Natural killer cell (primary cell): ENCODE data around the gene SLC35B2. TPM values are rescaled to one million over a fixed set of nuclear protein-coding genes. Genes with fewer than 3 reads are reported as not detected.

Experiments used
- ATAC-seq, 3 donors: fragments of 150-1000 bp in 2 of 3; fragments of 200-7000 bp in 1 of 3; cut with Tn5 transposase; 1 replicate in 1 of 3; 2 replicates in 2 of 3; pipeline ENCODE4 v1.10.0; 2021; ENCODE audit warnings: mild to moderate bottlenecking in 2 of 3, moderate library complexity in 2 of 3
- DNase-seq, 2 donors: peaks; one replicate each; pipeline versions ENCODE4 v3.0.0 to v3.0.0-alpha.2; 2013 to 2021; ENCODE audit warnings: mixed read lengths in 1 of 2
- H3K27ac ChIP-seq: one replicate; pipeline ENCODE4 v1.5.1; 2013; ENCODE audit warnings: mild to moderate bottlenecking, low read length
- H3K27me3 ChIP-seq: one replicate; pipeline ENCODE4 v1.6.1; 2013; ENCODE audit warnings: low read length; ENCODE audit not compliant: control insufficient read depth, insufficient read depth
- H3K36me3 ChIP-seq: one replicate; pipeline ENCODE4 v1.6.1; 2013; ENCODE audit warnings: low read length; ENCODE audit not compliant: control insufficient read depth, insufficient read depth
- H3K4me1 ChIP-seq: one replicate; pipeline ENCODE4 v1.6.1; 2013; ENCODE audit warnings: low read length; ENCODE audit not compliant: control insufficient read depth, insufficient read depth
- H3K4me3 ChIP-seq: one replicate; pipeline ENCODE4 v1.5.1; 2013; ENCODE audit warnings: low read length
- H3K9me3 ChIP-seq: one replicate; pipeline ENCODE4 v1.6.1; 2013; ENCODE audit warnings: low read length; ENCODE audit not compliant: control insufficient read depth, insufficient read depth
- H3K27ac Mint-ChIP-seq, 2 donors: one replicate each; pipeline ENCODE4 v1.8.0; 2022; ENCODE audit warnings: mild to moderate bottlenecking in 2 of 2, mixed read lengths in 2 of 2, moderate library complexity in 1 of 2
- H3K27me3 Mint-ChIP-seq, 2 donors: one replicate each; pipeline ENCODE4 v1.8.0; 2022; ENCODE audit warnings: low read depth in 2 of 2, mixed read lengths in 2 of 2
- H3K36me3 Mint-ChIP-seq: one replicate; pipeline ENCODE4 v1.8.0; 2022; ENCODE audit warnings: mixed read lengths
- H3K4me1 Mint-ChIP-seq, 2 donors: one replicate each; pipeline ENCODE4 v1.8.0; 2022; ENCODE audit warnings: mixed read lengths in 2 of 2
- H3K4me3 Mint-ChIP-seq: one replicate; pipeline ENCODE4 v1.8.0; 2022; ENCODE audit warnings: mild to moderate bottlenecking, moderate library complexity, mixed read lengths
- H3K9me3 Mint-ChIP-seq, 2 donors: one replicate each; pipeline ENCODE4 v1.8.0; 2022; ENCODE audit warnings: mixed read lengths in 2 of 2
- WGBS: methylation state at CpG from one replicate; pipeline ENCODE4 v1.1.7; 2013; ENCODE audit warnings: missing lambda C conversion rate; ENCODE audit not compliant: insufficient coverage; 5-methylcytosine and 5-hydroxymethylcytosine counted together
- intact Hi-C: fragments of 100-400 bp; cut with micrococcal nuclease; formaldehyde crosslinking; loops from one replicate; pipeline ENCODE4 v1.14.2; 2022
- total RNA-seq, 4 donors: library from RNA; stranded (reverse); fragments of 120-200 nt in 1 of 4; gene quantifications; one replicate each; pipeline versions ENCODE4 v1.2.3 to v1.2.4, GENCODE V29; 2013 to 2022
- TF ChIP-seq, protein P1 (sequence below): fragments of 200-600 bp; IDR thresholded peaks from one replicate; pipeline ENCODE4 v1.8.0; 2022; ENCODE audit warnings: antibody characterized with exemption

The SLC35B2 gene
- total RNA-seq, 3 donors from 2014 or later (not counting 1 experiment from before 2014, with no cell fraction given): 20.9 to 27.7 (median 26.8) TPM

DNA sequence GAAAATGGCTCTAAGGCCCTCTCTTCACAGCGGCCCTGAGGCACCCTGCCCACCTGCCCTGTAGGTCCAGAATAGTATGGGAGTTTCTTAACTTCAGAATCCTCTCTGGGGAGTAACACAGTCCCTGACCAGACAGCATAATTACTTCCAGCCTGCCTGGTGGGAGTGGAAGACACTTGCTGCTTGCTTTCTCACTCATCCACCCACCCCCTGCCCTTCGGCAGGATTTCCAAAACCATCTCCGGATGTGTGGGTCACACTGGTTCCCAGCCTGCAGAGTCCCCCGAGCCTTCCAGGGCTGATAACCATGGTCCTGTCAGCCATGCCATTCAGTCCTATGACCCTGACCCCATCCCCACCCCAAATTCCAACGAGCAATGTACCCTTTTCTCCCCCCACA is 28.5 kb downstream of the SLC35B2 start:
- no peaks in the 10 kb centered on the region for H3K27me3 ChIP-seq
- ATAC-seq: no peak
- H3K4me1 ChIP-seq: peaks cover 12% of the 10 kb centered on the region
- H3K4me3 ChIP-seq: no peak overlapping the region
- no peak overlapping the region for H3K4me3 Mint-ChIP-seq
- H3K27ac Mint-ChIP-seq: no peak overlapping the region
- H3K4me1 Mint-ChIP-seq: peaks cover 9% of the 10 kb centered on the region in 2 donors
- intact Hi-C loops: no loop called here
- no peaks in the 10 kb centered on the region for H3K9me3 Mint-ChIP-seq
- H3K27ac ChIP-seq: no peak overlapping the region
- no peaks in the 10 kb centered on the region for H3K27me3 Mint-ChIP-seq
- no peaks in the 10 kb centered on the region for H3K36me3 ChIP-seq
- no peaks in the 10 kb centered on the region for H3K9me3 ChIP-seq
- H3K36me3 Mint-ChIP-seq: no peaks in the 10 kb centered on the region
- 97% methylated on average over 5 of the region's 5 CpGs for WGBS
- TF ChIP-seq, protein P1, sequence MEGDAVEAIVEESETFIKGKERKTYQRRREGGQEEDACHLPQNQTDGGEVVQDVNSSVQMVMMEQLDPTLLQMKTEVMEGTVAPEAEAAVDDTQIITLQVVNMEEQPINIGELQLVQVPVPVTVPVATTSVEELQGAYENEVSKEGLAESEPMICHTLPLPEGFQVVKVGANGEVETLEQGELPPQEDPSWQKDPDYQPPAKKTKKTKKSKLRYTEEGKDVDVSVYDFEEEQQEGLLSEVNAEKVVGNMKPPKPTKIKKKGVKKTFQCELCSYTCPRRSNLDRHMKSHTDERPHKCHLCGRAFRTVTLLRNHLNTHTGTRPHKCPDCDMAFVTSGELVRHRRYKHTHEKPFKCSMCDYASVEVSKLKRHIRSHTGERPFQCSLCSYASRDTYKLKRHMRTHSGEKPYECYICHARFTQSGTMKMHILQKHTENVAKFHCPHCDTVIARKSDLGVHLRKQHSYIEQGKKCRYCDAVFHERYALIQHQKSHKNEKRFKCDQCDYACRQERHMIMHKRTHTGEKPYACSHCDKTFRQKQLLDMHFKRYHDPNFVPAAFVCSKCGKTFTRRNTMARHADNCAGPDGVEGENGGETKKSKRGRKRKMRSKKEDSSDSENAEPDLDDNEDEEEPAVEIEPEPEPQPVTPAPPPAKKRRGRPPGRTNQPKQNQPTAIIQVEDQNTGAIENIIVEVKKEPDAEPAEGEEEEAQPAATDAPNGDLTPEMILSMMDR: no peak
- no peak for DNase-seq

DNA sequence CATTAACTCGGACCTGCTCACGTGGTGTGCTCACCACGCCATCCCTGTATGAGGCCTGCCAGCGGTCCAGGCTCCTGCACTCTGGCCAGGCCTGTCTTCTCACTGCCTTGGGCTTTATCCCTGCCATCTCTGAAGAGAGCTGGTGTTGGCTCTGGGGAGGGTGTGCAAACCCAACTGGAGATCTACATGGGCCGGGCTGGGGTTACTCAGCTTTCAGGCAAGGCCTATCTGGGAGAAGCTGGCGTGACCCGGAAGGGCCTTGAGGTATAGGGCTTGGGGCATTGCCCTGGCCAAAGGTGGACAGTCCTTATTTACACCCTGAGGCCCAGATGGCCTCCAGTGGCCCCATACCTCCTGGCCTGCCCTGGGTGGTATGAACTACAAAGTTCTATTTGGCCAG is 28.9 kb downstream of the SLC35B2 start:
- Mint-ChIP-seq H3K27ac (no peak overlapping the region), H3K4me3 (no peak overlapping the region), H3K36me3 (no peaks in the 10 kb centered on the region), H3K4me1 (peaks cover 9 to 11% of the 10 kb centered on the region in 2 donors), H3K27me3 (no peaks in the 10 kb centered on the region), H3K9me3 (no peaks in the 10 kb centered on the region)
- Histone ChIP-seq H3K36me3 (no peaks in the 10 kb centered on the region), H3K4me3 (no peak overlapping the region), H3K9me3 (no peaks in the 10 kb centered on the region), H3K27me3 (no peaks in the 10 kb centered on the region), H3K27ac (no peak overlapping the region), H3K4me1 (peaks cover 12% of the 10 kb centered on the region)
- ATAC-seq (no peak), DNase-seq (no peak)
- TF ChIP-seq, protein P1: no peak
- 98% methylated on average over 7 of the region's 7 CpGs for WGBS
- intact Hi-C loops: no loop called here

DNA sequence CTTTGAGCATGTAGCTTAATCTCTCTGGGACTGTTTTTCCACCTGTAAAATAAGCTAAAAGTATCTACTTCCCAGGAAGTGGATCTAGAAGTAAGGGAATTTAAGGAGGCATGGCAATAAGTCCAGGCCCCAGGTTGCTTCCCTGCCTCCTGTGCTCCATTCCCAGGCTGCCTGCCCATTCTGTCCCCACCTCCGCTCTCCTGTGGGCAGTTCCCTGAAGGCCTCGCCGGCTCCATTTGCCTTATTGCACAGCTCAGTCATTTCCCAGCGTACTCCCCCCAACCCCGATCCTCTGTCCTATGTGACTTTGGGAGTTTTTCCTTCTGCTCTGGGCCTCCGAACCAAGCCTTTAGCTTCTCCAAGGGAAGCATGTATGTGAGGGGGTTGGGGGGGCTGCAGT is 29.3 kb downstream of the SLC35B2 start:
- no peaks in the 10 kb centered on the region for H3K36me3 ChIP-seq
- intact Hi-C loops: no loop called here
- WGBS: 98% methylated on average over 5 of the region's 6 CpGs
- TF ChIP-seq, protein P1: no peak
- no peaks in the 10 kb centered on the region for H3K9me3 Mint-ChIP-seq
- no peak overlapping the region for H3K27ac ChIP-seq
- H3K27ac Mint-ChIP-seq: no peak overlapping the region
- peaks cover 11% of the 10 kb centered on the region for H3K4me1 ChIP-seq
- peaks cover 10 to 13% of the 10 kb centered on the region in 2 donors for H3K4me1 Mint-ChIP-seq
- no peak overlapping the region for H3K4me3 ChIP-seq
- H3K4me3 Mint-ChIP-seq: no peak overlapping the region
- no peaks in the 10 kb centered on the region for H3K27me3 Mint-ChIP-seq
- ATAC-seq (no peak), DNase-seq (no peak)
- H3K36me3 Mint-ChIP-seq: no peaks in the 10 kb centered on the region
- no peaks in the 10 kb centered on the region for H3K27me3 ChIP-seq
- H3K9me3 ChIP-seq: no peaks in the 10 kb centered on the region

DNA sequence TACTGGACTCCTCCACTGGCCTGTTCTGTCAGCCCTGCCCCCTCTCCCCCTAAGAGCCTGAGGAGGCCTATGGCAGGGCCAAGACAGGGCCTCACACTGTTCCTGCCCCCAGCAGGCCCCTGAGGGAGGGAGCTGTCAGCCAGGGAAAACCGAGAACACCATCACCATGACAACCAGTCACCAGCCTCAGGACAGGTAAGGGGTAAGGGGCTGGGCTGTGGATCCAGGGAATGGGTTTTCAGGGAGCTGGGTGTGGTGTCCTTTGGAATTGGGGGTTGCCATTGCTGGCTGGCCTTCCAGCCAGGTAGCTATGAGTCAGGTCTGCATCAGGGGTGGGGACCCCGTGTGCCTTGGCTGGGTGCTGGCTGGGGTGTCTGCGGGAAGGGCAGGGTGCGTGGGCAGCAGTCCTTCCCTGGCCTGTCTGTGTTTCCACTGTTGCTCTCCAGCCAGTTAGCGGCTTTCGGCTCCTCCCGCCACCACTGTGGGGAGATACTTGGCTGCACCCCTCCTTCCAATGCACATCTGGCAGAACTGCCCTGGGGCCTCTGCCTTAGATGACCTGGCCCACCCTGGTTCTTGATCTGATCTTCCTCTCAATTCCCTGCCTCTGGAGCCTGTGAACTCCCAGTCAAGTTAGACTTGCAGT is 30.1 kb downstream of the SLC35B2 start:
- intact Hi-C loops: no loop called here
- Mint-ChIP-seq H3K36me3 (no peaks in the 10 kb centered on the region), H3K27ac (no peak overlapping the region), H3K4me1 (peaks cover 16 to 20% of the 10 kb centered on the region in 2 donors), H3K9me3 (no peaks in the 10 kb centered on the region), H3K4me3 (no peak overlapping the region), H3K27me3 (no peaks in the 10 kb centered on the region)
- no peaks in the 10 kb centered on the region for H3K36me3 ChIP-seq
- peaks cover 15% of the 10 kb centered on the region for H3K4me1 ChIP-seq
- 98% methylated on average over 7 of the region's 7 CpGs for WGBS
- ATAC-seq (no peak), DNase-seq (no peak)
- H3K27ac ChIP-seq: no peak overlapping the region
- TF ChIP-seq, protein P1: no peak
- H3K4me3 ChIP-seq: no peak overlapping the region
- H3K27me3 ChIP-seq: no peaks in the 10 kb centered on the region
- H3K9me3 ChIP-seq: no peaks in the 10 kb centered on the region
